ENCODE results near the gene CA10.

- TF ChIP-seq CTCF (conservative IDR thresholded peaks at IDR 0.05) (no peak), EZH2 (IDR thresholded peaks at IDR 0.05; ENCODE audit: low read depth) (no peak)
Observed at GRCh38 chr17:52156576-52157570, 1.6 kb downstream of the CA10 start.

Measured in PC-9 (cell line).